Measurements from ENCODE around the gene LTBP1. TPM values are rescaled to one million over a fixed set of nuclear protein-coding genes. Genes with fewer than 3 reads are reported as not detected.

Gene LTBP1
- total RNA-seq, 2 experiments from 2014 or later, result 61.1 to 82.6 TPM

GRCh38 chr2:33029926-33030325 lies 83.2 kb downstream of the LTBP1 start:
- Histone ChIP-seq H3K9me2 (ENCODE audit: insufficient read depth, low read length) (no peaks in the 10 kb centered on the region), H3K27ac (ENCODE audit: low read depth, low read length, poor library complexity, severe bottlenecking) (no peak overlapping the region), H3K4me3 (ENCODE audit: low read depth, low read length, poor library complexity, severe bottlenecking) (no peak overlapping the region), H3K9me3 (ENCODE audit: low read length) (no peaks in the 10 kb centered on the region), H2AFZ (ENCODE audit: low read length) (no peak overlapping the region), H3K79me2 (ENCODE audit: insufficient read depth, low read depth, low read length) (peaks cover 5% of the 10 kb centered on the region; the same call in 1 of the 2 replicates), H4K20me1 (ENCODE audit: insufficient read depth, low read length) (no peaks in the 10 kb centered on the region), H3K4me1 (ENCODE audit: insufficient read depth, low read length, poor library complexity, severe bottlenecking) (peaks cover 16% of the 10 kb centered on the region), H3K4me2 (ENCODE audit: low read length) (no peak overlapping the region), H3K36me3 (ENCODE audit: insufficient read depth, low read length) (peaks cover 59% of the 10 kb centered on the region)
- DNase-seq (ENCODE audit: low spot score), result no peak
- TF ChIP-seq EZH2phosphoT487 (IDR thresholded peaks at IDR 0.05; ENCODE audit: borderline replicate concordance, low read depth, low read length), result no peak
- intact Hi-C loops (cut with micrococcal nuclease; ENCODE audit: unreplicated experiment), result loop anchor here (5.0 kb wide), 1 partner anchor 83 kb away; the partner anchor contains the start of gene LTBP1
- no TSS peak for BruUV-seq (replicated peaks)
- CTCF ChIA-PET (ENCODE audit: unreplicated experiment), result no interaction called here
- POLR2A ChIA-PET, result interaction anchor here (1.1 to 5.8 kb wide), 2 partner anchors 8 to 30 kb away, joined by 3 to 33 read pairs; no protein-coding TSS in a partner anchor

GRCh38 chr2:33030326-33030725 lies 83.6 kb downstream of the LTBP1 start:
- H3K79me2 ChIP-seq (ENCODE audit: insufficient read depth, low read depth, low read length), result peaks cover 9% of the 10 kb centered on the region; the same call in 1 of the 2 replicates
- no TSS peak for BruUV-seq (replicated peaks)
- POLR2A ChIA-PET, result interaction anchor here (0.7 to 5.8 kb wide), 3 partner anchors 8 to 30 kb away, joined by 3 to 33 read pairs (median 3); no protein-coding TSS in a partner anchor
- no peaks in the 10 kb centered on the region for H3K9me2 ChIP-seq (ENCODE audit: insufficient read depth, low read length)
- H3K27ac ChIP-seq (ENCODE audit: low read depth, low read length, poor library complexity, severe bottlenecking), result no peak overlapping the region
- TF ChIP-seq EZH2phosphoT487 (IDR thresholded peaks at IDR 0.05; ENCODE audit: borderline replicate concordance, low read depth, low read length) (no peak), CTCF (conservative IDR thresholded peaks at IDR 0.05; ENCODE audit: low read length) (no peak)
- no peaks in the 10 kb centered on the region for H3K9me3 ChIP-seq (ENCODE audit: low read length)
- CTCF ChIA-PET (ENCODE audit: unreplicated experiment), result no interaction called here
- DNase-seq (ENCODE audit: low spot score), result no peak
- H3K36me3 ChIP-seq (ENCODE audit: insufficient read depth, low read length), result peaks cover 56% of the 10 kb centered on the region
- no peak overlapping the region for H2AFZ ChIP-seq (ENCODE audit: low read length)
- H4K20me1 ChIP-seq (ENCODE audit: insufficient read depth, low read length), result no peaks in the 10 kb centered on the region
- peaks cover 16% of the 10 kb centered on the region for H3K4me1 ChIP-seq (ENCODE audit: insufficient read depth, low read length, poor library complexity, severe bottlenecking)
- no peak overlapping the region for H3K4me2 ChIP-seq (ENCODE audit: low read length)
- intact Hi-C loops (cut with micrococcal nuclease; ENCODE audit: unreplicated experiment), result loop anchor here (5.0 kb wide), 1 partner anchor 83 kb away; the partner anchor contains the start of gene LTBP1
- no peak overlapping the region for H3K4me3 ChIP-seq (ENCODE audit: low read depth, low read length, poor library complexity, severe bottlenecking)

GRCh38 chr2:33032245-33032644 lies 85.5 kb downstream of the LTBP1 start:
- DNase-seq (ENCODE audit: low spot score), result no peak
- no peak overlapping the region for H3K4me3 ChIP-seq (ENCODE audit: low read depth, low read length, poor library complexity, severe bottlenecking)
- intact Hi-C loops (cut with micrococcal nuclease; ENCODE audit: unreplicated experiment), result loop anchor here (5.0 kb wide), 1 partner anchor 85 kb away; the partner anchor contains the start of gene LTBP1
- ChIA-PET CTCF (ENCODE audit: unreplicated experiment) (no interaction called here), POLR2A (interaction anchor here (0.6 to 5.8 kb wide), 10 partner anchors 10 to 261 kb away, joined by 3 to 33 read pairs (median 4); no protein-coding TSS in a partner anchor)
- no peak overlapping the region for H3K27ac ChIP-seq (ENCODE audit: low read depth, low read length, poor library complexity, severe bottlenecking)
- TF ChIP-seq EZH2phosphoT487 (IDR thresholded peaks at IDR 0.05; ENCODE audit: borderline replicate concordance, low read depth, low read length) (no peak), CTCF (conservative IDR thresholded peaks at IDR 0.05; ENCODE audit: low read length) (no peak)
- H3K9me3 ChIP-seq (ENCODE audit: low read length), result no peaks in the 10 kb centered on the region
- no peaks in the 10 kb centered on the region for H4K20me1 ChIP-seq (ENCODE audit: insufficient read depth, low read length)
- peaks cover 16% of the 10 kb centered on the region for H3K4me1 ChIP-seq (ENCODE audit: insufficient read depth, low read length, poor library complexity, severe bottlenecking)
- no TSS peak for BruUV-seq (replicated peaks)
- H2AFZ ChIP-seq (ENCODE audit: low read length), result no peak overlapping the region
- no peak overlapping the region for H3K4me2 ChIP-seq (ENCODE audit: low read length)
- H3K36me3 ChIP-seq (ENCODE audit: insufficient read depth, low read length), result peaks cover 52% of the 10 kb centered on the region
- no peaks in the 10 kb centered on the region for H3K9me2 ChIP-seq (ENCODE audit: insufficient read depth, low read length)
- peaks cover 25% of the 10 kb centered on the region; the same call in 1 of the 2 replicates for H3K79me2 ChIP-seq (ENCODE audit: insufficient read depth, low read depth, low read length)
